ENCODE results near the gene GALNT17.

Gene GALNT17

DNA sequence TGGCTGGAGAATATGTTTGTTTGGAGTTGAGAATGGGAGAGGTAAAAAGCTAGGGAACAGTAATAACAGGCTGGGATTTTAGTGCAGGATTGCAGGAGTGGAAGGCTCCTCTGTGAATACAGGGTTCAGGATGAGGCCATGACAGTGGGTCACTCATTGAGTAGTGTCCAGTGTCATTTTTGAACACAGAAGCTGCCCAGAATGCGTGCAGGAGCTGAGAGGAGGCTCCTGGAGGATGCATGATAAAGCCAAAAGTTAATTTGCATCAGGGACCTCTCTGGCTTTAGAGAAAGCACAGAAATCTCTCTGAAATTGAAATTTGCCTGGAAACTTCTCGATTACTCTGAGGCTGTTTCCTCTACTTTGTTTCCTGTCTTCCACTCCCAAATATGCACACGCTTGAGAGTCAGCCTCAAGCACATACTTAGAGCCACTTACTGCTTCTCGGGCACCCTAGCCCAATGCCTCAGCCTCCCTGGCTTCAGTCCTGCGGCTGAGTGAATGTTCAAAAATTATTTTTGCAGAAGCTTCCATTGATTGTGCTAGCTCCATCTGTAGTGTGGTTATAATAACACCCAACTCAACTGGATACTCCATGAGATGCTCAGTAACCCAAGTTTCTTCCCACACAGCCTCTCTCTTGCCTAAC is 1.8 kb upstream of the GALNT17 start:
- in situ Hi-C loops (cut with MboI; ENCODE audit: low sequenced_read_pairs, unreplicated experiment) = no loop called here
- TF ChIP-seq CTCF (IDR thresholded peaks at IDR 0.05; ENCODE audit: borderline replicate concordance, control extremely low read depth, extremely low read depth, insufficient read depth, missing control alignments) = no peak
- no peak for DNase-seq (ENCODE audit: low spot score)

- no peak for DNase-seq (ENCODE audit: low spot score)
- no peak for TF ChIP-seq CTCF (IDR thresholded peaks at IDR 0.05; ENCODE audit: borderline replicate concordance, control extremely low read depth, extremely low read depth, insufficient read depth, missing control alignments)
- in situ Hi-C loops (cut with MboI; ENCODE audit: low sequenced_read_pairs, unreplicated experiment) = no loop called here
Observed at GRCh38 chr7:71131256-71132126, 453 bp upstream of the GALNT17 start.

DNA sequence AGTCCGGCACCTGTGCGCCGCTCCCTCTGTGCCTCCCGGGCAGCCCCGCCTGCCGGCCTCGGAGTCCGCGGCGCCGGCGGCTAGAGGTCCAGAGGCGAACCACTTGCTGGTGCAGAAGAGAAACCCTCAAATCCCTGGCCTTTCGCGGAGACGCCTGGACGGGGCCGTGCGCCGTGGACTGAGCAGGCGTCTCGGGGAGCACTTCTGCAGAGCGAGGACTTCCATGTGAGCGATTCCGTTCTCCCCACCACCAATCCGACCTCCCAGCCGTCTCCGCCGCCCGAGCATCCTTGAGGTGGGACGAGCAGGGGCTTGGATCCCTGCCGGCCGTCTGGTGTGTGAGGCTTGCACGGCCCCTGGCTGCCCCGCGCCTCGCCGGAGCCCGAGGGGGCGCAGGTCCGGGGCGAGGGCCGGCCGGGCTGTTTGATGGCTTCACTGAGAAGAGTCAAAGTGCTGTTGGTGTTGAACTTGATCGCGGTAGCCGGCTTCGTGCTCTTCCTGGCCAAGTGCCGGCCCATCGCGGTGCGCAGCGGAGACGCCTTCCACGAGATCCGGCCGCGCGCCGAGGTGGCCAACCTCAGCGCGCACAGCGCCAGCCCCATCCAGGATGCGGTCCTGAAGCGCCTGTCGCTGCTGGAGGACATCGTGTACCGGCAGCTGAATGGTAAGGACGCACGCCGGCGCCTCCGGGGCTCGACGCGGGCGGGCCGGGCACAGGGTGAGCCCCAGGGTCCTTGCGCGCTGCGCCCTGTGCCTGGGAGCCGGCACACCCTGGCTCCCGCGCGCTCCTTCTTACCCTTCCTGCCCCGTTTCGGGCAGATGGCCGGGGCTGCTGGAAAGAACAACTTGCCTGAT is 660 bp downstream of the GALNT17 start:
- in situ Hi-C loops (cut with MboI; ENCODE audit: low sequenced_read_pairs, unreplicated experiment) = no loop called here
- no peak for TF ChIP-seq CTCF (IDR thresholded peaks at IDR 0.05; ENCODE audit: borderline replicate concordance, control extremely low read depth, extremely low read depth, insufficient read depth, missing control alignments)
- no peak for DNase-seq (ENCODE audit: low spot score)

DNA sequence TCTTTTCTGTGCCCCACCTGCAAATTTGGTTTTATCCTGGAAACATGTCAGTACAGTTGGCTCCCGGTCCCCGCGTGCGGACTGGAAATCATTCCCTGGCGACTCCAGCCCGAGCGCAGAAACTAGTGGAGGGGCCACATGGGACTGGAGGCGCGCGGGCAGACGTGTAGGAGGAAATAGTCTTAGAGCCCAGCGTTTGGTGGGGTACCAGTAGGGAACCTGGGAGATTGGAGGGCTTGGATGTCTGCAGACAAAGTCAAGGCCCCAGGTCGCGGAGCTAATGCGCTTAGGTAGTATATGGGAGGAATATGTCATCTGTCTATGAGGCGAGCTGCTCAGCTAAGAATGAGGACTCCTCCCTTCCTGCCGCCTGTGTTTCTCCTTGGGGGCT is 1.3 kb downstream of the GALNT17 start:
- DNase-seq (ENCODE audit: low spot score) = no peak
- in situ Hi-C loops (cut with MboI; ENCODE audit: low sequenced_read_pairs, unreplicated experiment) = no loop called here
- TF ChIP-seq CTCF (IDR thresholded peaks at IDR 0.05; ENCODE audit: borderline replicate concordance, control extremely low read depth, extremely low read depth, insufficient read depth, missing control alignments) = no peak

GRCh38 chr7:71133856-71134255 is 1.9 kb downstream of the GALNT17 start:
- in situ Hi-C loops (cut with MboI; ENCODE audit: low sequenced_read_pairs, unreplicated experiment) = no loop called here
- DNase-seq (ENCODE audit: low spot score) = no peak
- TF ChIP-seq CTCF (IDR thresholded peaks at IDR 0.05; ENCODE audit: borderline replicate concordance, control extremely low read depth, extremely low read depth, insufficient read depth, missing control alignments) = no peak

DNA sequence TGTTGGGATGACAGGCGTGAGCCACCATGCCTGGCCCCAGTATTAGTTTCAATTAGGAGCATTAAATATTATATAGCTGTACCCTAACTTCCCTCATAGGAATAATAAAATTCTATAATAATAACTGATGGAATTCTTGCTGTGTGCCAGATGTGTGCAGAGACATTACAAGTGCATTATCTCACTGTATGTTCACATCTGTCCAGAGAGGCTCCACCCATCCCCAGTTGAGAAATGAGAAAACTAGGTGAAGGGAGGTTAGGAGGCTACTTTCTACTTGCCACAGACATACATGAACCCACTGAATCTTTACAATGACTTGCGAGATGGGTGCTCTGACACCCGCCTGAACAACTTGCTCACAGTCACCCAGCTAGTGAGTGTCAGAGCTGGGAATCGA is 3.2 kb downstream of the GALNT17 start:
- no peak for DNase-seq (ENCODE audit: low spot score)
- TF ChIP-seq CTCF (IDR thresholded peaks at IDR 0.05; ENCODE audit: borderline replicate concordance, control extremely low read depth, extremely low read depth, insufficient read depth, missing control alignments) = no peak
- in situ Hi-C loops (cut with MboI; ENCODE audit: low sequenced_read_pairs, unreplicated experiment) = no loop called here
